ENCODE results near the gene MSMB. TPM values are rescaled to one million over a fixed set of nuclear protein-coding genes. Genes with fewer than 3 reads are reported as not detected.

The MSMB gene
- total RNA-seq, 1 donor = not detected

DNA sequence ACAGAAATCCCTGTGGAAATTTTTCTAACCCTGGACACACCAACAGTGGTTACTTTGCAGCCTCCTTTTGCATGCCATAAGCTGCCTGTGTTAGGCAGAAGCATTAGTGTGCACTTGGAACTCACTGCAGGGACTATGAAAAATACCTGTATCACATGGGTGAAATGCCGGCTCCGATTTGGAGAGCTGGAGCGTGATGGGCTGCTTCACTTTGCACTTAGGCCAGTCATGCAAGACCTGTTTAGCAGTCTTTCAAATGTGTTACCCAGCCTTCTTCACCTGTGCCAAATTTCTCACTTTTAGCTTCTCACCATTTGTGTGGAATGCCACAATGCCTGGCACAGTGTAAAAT, 26.9 kb downstream of the MSMB start:
- H3K9me3 ChIP-seq (ENCODE audit: low read depth, low read length) = no peaks in the 10 kb centered on the region
- TF ChIP-seq, protein P1, sequence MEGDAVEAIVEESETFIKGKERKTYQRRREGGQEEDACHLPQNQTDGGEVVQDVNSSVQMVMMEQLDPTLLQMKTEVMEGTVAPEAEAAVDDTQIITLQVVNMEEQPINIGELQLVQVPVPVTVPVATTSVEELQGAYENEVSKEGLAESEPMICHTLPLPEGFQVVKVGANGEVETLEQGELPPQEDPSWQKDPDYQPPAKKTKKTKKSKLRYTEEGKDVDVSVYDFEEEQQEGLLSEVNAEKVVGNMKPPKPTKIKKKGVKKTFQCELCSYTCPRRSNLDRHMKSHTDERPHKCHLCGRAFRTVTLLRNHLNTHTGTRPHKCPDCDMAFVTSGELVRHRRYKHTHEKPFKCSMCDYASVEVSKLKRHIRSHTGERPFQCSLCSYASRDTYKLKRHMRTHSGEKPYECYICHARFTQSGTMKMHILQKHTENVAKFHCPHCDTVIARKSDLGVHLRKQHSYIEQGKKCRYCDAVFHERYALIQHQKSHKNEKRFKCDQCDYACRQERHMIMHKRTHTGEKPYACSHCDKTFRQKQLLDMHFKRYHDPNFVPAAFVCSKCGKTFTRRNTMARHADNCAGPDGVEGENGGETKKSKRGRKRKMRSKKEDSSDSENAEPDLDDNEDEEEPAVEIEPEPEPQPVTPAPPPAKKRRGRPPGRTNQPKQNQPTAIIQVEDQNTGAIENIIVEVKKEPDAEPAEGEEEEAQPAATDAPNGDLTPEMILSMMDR (IDR thresholded peaks at IDR 0.05; ENCODE audit: extremely low read depth, low read depth, low read length) = no peak
- peak overlapping the region; percentile 97 for H3K27ac ChIP-seq (ENCODE audit: low read depth, low read length)
- H2AFZ ChIP-seq (ENCODE audit: low read length) = no peak overlapping the region
- H3K4me1 ChIP-seq (ENCODE audit: insufficient read depth, low read length) = peaks cover 92% of the 10 kb centered on the region
- peaks cover 42% of the 10 kb centered on the region for H4K20me1 ChIP-seq (ENCODE audit: insufficient read depth, low read length)
- no peak for DNase-seq (ENCODE audit: insufficient read length, low spot score, missing footprints)
- H3K79me2 ChIP-seq (ENCODE audit: insufficient read depth, low read length) = peaks cover 86% of the 10 kb centered on the region
- peaks cover 21% of the 10 kb centered on the region for H3K36me3 ChIP-seq (ENCODE audit: insufficient read depth, low read length)
- no peaks in the 10 kb centered on the region for H3K27me3 ChIP-seq (ENCODE audit: insufficient read depth, low read length)
- H3K4me3 ChIP-seq (ENCODE audit: insufficient read depth, low read length) = no peak overlapping the region
- H3K4me2 ChIP-seq (ENCODE audit: insufficient read depth, low read length) = peak overlapping the region; percentile 14

DNA sequence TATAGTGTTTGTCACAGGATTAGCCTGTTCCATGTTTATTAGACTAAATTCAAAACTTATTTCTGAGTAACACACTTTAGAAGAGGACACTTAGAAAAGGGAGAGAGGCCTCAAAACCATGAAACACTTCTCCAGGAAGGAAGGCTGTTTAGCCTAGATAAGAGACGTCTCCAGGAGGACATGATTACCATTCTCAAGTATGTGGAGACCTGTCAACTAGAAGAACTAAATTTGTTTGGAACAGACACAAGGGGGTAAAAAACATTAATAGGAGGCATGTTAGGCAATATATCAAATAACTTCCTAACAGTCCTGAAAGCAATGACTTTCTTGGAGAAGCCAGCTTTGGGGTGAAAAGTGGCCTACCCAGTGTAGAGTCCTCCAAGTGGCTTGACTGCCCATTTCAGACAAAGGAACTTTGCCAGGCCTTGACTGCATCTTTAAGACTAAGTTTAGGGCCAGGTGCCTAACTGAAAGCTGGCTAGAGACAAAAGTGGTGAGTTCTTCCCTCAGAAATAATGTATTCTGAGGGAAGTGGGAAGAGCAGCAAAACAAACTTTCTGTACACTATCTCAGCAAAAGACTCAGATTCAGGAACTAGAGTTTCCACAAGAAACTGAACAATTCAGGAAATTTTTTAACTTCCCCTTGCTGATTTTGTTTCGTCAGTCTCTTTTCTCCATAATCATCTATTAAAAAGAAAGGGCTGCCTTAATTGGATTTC, 27.5 kb downstream of the MSMB start:
- Histone ChIP-seq H3K4me3 (ENCODE audit: insufficient read depth, low read length) (no peak overlapping the region), H3K9me3 (ENCODE audit: low read depth, low read length) (no peaks in the 10 kb centered on the region), H2AFZ (ENCODE audit: low read length) (no peak overlapping the region), H3K27ac (ENCODE audit: low read depth, low read length) (peak overlapping the region; percentile 97), H3K4me2 (ENCODE audit: insufficient read depth, low read length) (peak overlapping the region; percentile 14), H3K4me1 (ENCODE audit: insufficient read depth, low read length) (peaks cover 87% of the 10 kb centered on the region), H3K79me2 (ENCODE audit: insufficient read depth, low read length) (peaks cover 82% of the 10 kb centered on the region), H3K27me3 (ENCODE audit: insufficient read depth, low read length) (no peaks in the 10 kb centered on the region), H3K36me3 (ENCODE audit: insufficient read depth, low read length) (peaks cover 26% of the 10 kb centered on the region), H4K20me1 (ENCODE audit: insufficient read depth, low read length) (peaks cover 38% of the 10 kb centered on the region)
- TF ChIP-seq, protein P1 (IDR thresholded peaks at IDR 0.05; ENCODE audit: extremely low read depth, low read depth, low read length) = no peak
- DNase-seq (ENCODE audit: insufficient read length, low spot score, missing footprints) = no peak

DNA sequence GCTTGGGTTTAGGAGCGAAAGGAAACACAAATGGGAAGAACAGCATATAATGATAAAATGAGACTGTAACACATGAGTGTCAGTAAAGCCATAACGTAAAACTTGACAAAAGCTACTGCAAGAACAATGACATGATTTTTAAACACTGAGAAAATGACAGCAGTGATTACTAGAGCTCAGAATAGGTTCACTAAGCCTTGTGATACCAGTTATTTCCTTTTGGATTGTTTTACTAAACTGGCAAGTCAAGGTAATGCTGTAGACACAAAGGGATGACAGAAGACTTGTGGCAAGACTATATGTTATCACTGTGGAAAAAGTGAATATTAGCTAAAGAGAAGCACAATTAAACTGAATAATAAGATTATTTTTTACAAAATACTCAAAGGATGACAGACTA, 28.3 kb downstream of the MSMB start:
- DNase-seq (ENCODE audit: insufficient read length, low spot score, missing footprints) = no peak
- no peak overlapping the region for H3K4me3 ChIP-seq (ENCODE audit: insufficient read depth, low read length)
- peaks cover 84% of the 10 kb centered on the region for H3K79me2 ChIP-seq (ENCODE audit: insufficient read depth, low read length)
- peak overlapping the region; percentile 97 for H3K27ac ChIP-seq (ENCODE audit: low read depth, low read length)
- no peaks in the 10 kb centered on the region for H3K27me3 ChIP-seq (ENCODE audit: insufficient read depth, low read length)
- H2AFZ ChIP-seq (ENCODE audit: low read length) = no peak overlapping the region
- H3K9me3 ChIP-seq (ENCODE audit: low read depth, low read length) = no peaks in the 10 kb centered on the region
- peak overlapping the region; percentile 14 for H3K4me2 ChIP-seq (ENCODE audit: insufficient read depth, low read length)
- H3K36me3 ChIP-seq (ENCODE audit: insufficient read depth, low read length) = peaks cover 35% of the 10 kb centered on the region
- H4K20me1 ChIP-seq (ENCODE audit: insufficient read depth, low read length) = peaks cover 36% of the 10 kb centered on the region
- peaks cover 83% of the 10 kb centered on the region for H3K4me1 ChIP-seq (ENCODE audit: insufficient read depth, low read length)
- TF ChIP-seq, protein P1 (IDR thresholded peaks at IDR 0.05; ENCODE audit: extremely low read depth, low read depth, low read length) = no peak

DNA sequence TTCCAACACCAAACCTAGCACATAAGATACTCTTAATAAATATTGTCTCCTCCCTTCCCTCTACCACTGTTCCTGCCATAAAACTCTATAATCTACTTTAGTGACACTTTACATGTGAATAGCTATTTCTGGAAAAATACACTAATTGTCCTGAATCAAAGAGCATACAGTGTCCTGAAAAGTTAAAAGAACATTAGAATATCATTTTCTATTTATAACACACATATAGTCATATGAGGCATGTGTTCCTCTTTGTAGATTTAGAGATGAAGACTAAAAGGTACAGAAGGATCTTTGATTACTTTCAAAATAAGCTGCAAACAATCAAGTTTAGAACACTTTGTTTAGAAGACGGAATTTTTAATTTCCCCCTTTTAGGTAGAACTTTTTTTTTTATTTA, 29.3 kb downstream of the MSMB start:
- H4K20me1 ChIP-seq (ENCODE audit: insufficient read depth, low read length) = peaks cover 36% of the 10 kb centered on the region
- no peaks in the 10 kb centered on the region for H3K9me3 ChIP-seq (ENCODE audit: low read depth, low read length)
- TF ChIP-seq, protein P1 (IDR thresholded peaks at IDR 0.05; ENCODE audit: extremely low read depth, low read depth, low read length) = no peak
- H3K27me3 ChIP-seq (ENCODE audit: insufficient read depth, low read length) = no peaks in the 10 kb centered on the region
- H3K79me2 ChIP-seq (ENCODE audit: insufficient read depth, low read length) = peaks cover 78% of the 10 kb centered on the region
- H3K4me2 ChIP-seq (ENCODE audit: insufficient read depth, low read length) = no peak overlapping the region
- H3K36me3 ChIP-seq (ENCODE audit: insufficient read depth, low read length) = peaks cover 44% of the 10 kb centered on the region
- no peak for DNase-seq (ENCODE audit: insufficient read length, low spot score, missing footprints)
- no peak overlapping the region for H2AFZ ChIP-seq (ENCODE audit: low read length)
- H3K27ac ChIP-seq (ENCODE audit: low read depth, low read length) = peak overlapping the region; percentile 57
- no peak overlapping the region for H3K4me3 ChIP-seq (ENCODE audit: insufficient read depth, low read length)
- peaks cover 74% of the 10 kb centered on the region for H3K4me1 ChIP-seq (ENCODE audit: insufficient read depth, low read length)

Measured in osteoblast (primary cell).